ENCODE measurements around the gene MT1H. TPM values are rescaled to one million over a fixed set of nuclear protein-coding genes. Genes with fewer than 3 reads are reported as not detected.

Gene MT1H
- total RNA-seq, 2 experiments from 2014 or later, result not detected

DNA sequence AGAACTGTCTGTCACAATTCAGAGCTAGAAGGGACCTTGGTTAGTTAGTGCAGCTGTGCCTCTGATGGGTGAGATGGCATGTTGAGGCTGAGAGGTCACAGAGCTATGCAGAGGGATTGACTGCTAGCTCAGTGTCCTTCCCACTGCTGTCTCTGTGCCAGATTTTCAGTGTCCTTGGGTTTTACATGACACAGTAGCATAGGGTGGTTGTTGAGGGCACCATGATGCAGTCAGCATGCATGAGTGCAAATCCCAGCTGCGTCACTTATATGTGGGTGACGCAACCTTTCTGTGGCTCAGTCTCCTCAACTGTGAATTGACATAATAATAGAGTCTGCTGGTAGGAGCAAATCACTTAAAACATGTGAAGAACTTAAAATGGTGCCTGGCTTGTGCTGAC, 28.4 kb upstream of the MT1H start:
- ATAC-seq (ENCODE audit: poor library complexity) (no peak), DNase-seq (no peak)
- Mint-ChIP-seq H3K36me3 (ENCODE audit: low read depth) (no peaks in the 10 kb centered on the region), H3K4me1 (ENCODE audit: low read depth) (peaks cover 43% of the 10 kb centered on the region), H3K4me3 (no peak overlapping the region), H3K27me3 (peaks cover 51% of the 10 kb centered on the region), H3K27ac (no peak overlapping the region), H3K9me3 (no peaks in the 10 kb centered on the region)
- Histone ChIP-seq H3K9me3 (ENCODE audit: control insufficient read depth in 1 of 2, insufficient read depth in 1 of 2, low read length in 2 of 2) (no peaks in the 10 kb centered on the region), H3K36me3 (ENCODE audit: insufficient read depth, low read length) (no peaks in the 10 kb centered on the region), H3K4me1 (ENCODE audit: insufficient read depth, low read length) (peaks cover 36% of the 10 kb centered on the region), H3K4me3 (ENCODE audit: low read length) (no peak overlapping the region), H3K27me3 (ENCODE audit: control insufficient read depth in 1 of 2, insufficient read depth in 2 of 2, low read length in 2 of 2) (peaks cover 34 to 40% of the 10 kb centered on the region in 2 experiments), H3K27ac (ENCODE audit: low read depth in 1 of 2, low read length in 2 of 2) (no peak overlapping the region)
- ChIA-PET POLR2A (interaction anchor here (4.0 kb wide), 1 partner anchor 32 kb away, joined by 26 read pairs; the partner anchor contains the start of gene MT2A), CTCF (interaction anchor here (3.6 kb wide), 1 partner anchor 61 kb away, joined by 20 read pairs; no protein-coding TSS in a partner anchor)
- intact Hi-C loops (cut with DNase I, micrococcal nuclease), result no loop called here
- TF ChIP-seq, protein P1, sequence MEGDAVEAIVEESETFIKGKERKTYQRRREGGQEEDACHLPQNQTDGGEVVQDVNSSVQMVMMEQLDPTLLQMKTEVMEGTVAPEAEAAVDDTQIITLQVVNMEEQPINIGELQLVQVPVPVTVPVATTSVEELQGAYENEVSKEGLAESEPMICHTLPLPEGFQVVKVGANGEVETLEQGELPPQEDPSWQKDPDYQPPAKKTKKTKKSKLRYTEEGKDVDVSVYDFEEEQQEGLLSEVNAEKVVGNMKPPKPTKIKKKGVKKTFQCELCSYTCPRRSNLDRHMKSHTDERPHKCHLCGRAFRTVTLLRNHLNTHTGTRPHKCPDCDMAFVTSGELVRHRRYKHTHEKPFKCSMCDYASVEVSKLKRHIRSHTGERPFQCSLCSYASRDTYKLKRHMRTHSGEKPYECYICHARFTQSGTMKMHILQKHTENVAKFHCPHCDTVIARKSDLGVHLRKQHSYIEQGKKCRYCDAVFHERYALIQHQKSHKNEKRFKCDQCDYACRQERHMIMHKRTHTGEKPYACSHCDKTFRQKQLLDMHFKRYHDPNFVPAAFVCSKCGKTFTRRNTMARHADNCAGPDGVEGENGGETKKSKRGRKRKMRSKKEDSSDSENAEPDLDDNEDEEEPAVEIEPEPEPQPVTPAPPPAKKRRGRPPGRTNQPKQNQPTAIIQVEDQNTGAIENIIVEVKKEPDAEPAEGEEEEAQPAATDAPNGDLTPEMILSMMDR (IDR thresholded peaks at IDR 0.05), result no peak

DNA sequence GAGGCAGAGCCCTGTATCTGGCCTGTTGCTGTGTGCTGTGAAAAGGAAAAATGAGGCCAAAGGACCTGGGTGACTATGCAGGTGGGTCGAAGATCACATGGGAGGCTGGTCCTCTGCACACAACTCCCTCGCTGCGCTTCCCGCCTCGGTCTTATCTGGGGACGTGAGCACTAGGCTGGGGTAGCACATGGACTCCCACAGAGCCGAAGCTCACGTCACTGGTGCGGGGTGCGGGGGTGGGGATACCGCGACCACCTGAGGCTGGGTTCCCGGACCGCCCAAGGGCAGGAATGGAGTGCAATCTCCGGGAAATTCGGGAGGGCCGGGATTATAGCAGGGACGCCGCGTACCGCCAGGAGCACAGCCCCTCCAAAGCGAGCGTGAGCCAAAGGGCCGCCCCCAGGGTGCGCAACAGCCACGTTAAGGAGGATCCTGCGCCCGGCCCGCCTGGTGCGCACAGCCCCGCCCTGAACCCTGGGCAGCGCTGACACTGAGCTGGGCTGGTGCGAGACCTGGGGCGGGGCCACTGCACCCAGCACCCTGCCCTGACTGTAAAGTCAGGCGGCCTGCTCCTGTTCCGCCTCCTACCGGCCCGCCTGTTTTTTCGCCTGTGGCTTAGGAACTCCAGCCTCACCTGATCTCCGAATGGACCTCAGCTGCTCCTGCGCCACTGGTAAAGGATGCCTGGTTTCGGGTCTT, 26.4 kb upstream of the MT1H start:
- peak; percentile 48 to 90 (median 70) for DNase-seq
- intact Hi-C loops (cut with DNase I, micrococcal nuclease), result loop anchor here (1.0 to 2.0 kb wide), 3 partner anchors 40 to 66 kb away; no protein-coding TSS in a partner anchor
- peak; percentile 99 for ATAC-seq (ENCODE audit: poor library complexity)
- Mint-ChIP-seq H3K36me3 (ENCODE audit: low read depth) (no peaks in the 10 kb centered on the region), H3K27ac (no peak overlapping the region), H3K27me3 (peaks cover 43% of the 10 kb centered on the region), H3K9me3 (no peaks in the 10 kb centered on the region), H3K4me1 (ENCODE audit: low read depth) (peaks cover 25% of the 10 kb centered on the region), H3K4me3 (peak overlapping the region; percentile 74)
- Histone ChIP-seq H3K27me3 (ENCODE audit: control insufficient read depth in 1 of 2, insufficient read depth in 2 of 2, low read length in 2 of 2) (peaks cover 19 to 26% of the 10 kb centered on the region in 2 experiments), H3K4me3 (ENCODE audit: low read length) (peak overlapping the region; percentile 46), H3K9me3 (ENCODE audit: control insufficient read depth in 1 of 2, insufficient read depth in 1 of 2, low read length in 2 of 2) (peaks cover 0 to 5% of the 10 kb centered on the region in 2 experiments), H3K27ac (ENCODE audit: low read depth in 1 of 2, low read length in 2 of 2) (no peak overlapping the region), H3K4me1 (ENCODE audit: insufficient read depth, low read length) (peaks cover 25% of the 10 kb centered on the region), H3K36me3 (ENCODE audit: insufficient read depth, low read length) (no peaks in the 10 kb centered on the region)
- TF ChIP-seq, protein P1 (IDR thresholded peaks at IDR 0.05), result peak; percentile 46
- ChIA-PET POLR2A (interaction anchor here (0.9 to 4.0 kb wide), 5 partner anchors 18 to 59 kb away, joined by 3 to 26 read pairs (median 4); partner anchors contain the start of genes MT1E and MT2A), CTCF (interaction anchor here (0.8 to 3.6 kb wide), 8 partner anchors 13 to 66 kb away, joined by 3 to 20 read pairs (median 4); partner anchors contain the start of gene MT1E)

DNA sequence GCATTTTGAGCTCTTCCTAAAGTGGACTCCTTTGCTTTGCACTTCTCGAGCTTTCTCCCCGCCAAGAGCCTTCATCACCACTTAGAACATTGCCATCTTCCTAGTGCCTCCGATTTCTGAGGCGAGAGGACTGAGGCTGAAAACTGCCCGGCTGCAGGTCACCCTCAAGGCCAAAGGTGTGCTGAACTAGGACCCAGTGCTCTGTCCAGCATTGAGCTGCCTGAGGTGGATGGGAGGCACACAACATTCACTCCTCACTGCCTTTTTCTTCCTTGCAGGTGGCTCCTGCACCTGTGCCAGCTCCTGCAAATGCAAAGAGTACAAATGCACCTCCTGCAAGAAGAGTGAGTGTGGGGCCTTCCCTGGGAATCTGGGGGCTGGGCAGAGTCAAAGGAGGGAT, 25.8 kb upstream of the MT1H start:
- ATAC-seq (ENCODE audit: poor library complexity) (no peak), DNase-seq (no peak)
- H3K36me3 ChIP-seq (ENCODE audit: insufficient read depth, low read length), result no peaks in the 10 kb centered on the region
- ChIA-PET CTCF (interaction anchor here (0.8 to 3.6 kb wide), 8 partner anchors 13 to 67 kb away, joined by 3 to 20 read pairs (median 4); partner anchors contain the start of gene MT1E), POLR2A (interaction anchor here (0.9 to 4.0 kb wide), 5 partner anchors 17 to 58 kb away, joined by 3 to 26 read pairs (median 4); partner anchors contain the start of genes MT1E and MT2A)
- Mint-ChIP-seq H3K4me1 (ENCODE audit: low read depth) (peaks cover 22% of the 10 kb centered on the region), H3K27ac (no peak overlapping the region), H3K9me3 (no peaks in the 10 kb centered on the region), H3K4me3 (peak overlapping the region; percentile 55), H3K36me3 (ENCODE audit: low read depth) (no peaks in the 10 kb centered on the region), H3K27me3 (peaks cover 44% of the 10 kb centered on the region)
- H3K4me1 ChIP-seq (ENCODE audit: insufficient read depth, low read length), result peaks cover 21% of the 10 kb centered on the region
- H3K9me3 ChIP-seq (ENCODE audit: control insufficient read depth in 1 of 2, insufficient read depth in 1 of 2, low read length in 2 of 2), result peaks cover 0 to 5% of the 10 kb centered on the region in 2 experiments
- H3K4me3 ChIP-seq (ENCODE audit: low read length), result peak overlapping the region; percentile 46
- TF ChIP-seq, protein P1 (IDR thresholded peaks at IDR 0.05), result no peak
- peaks cover 14 to 26% of the 10 kb centered on the region in 2 experiments for H3K27me3 ChIP-seq (ENCODE audit: control insufficient read depth in 1 of 2, insufficient read depth in 2 of 2, low read length in 2 of 2)
- H3K27ac ChIP-seq (ENCODE audit: low read depth in 1 of 2, low read length in 2 of 2), result no peak overlapping the region
- intact Hi-C loops (cut with DNase I, micrococcal nuclease), result loop anchor here (1.0 to 2.0 kb wide), 3 partner anchors 41 to 67 kb away; no protein-coding TSS in a partner anchor

Measured in CD4-positive, alpha-beta T cell (primary cell).